ENCODE results near the gene ADGRG3. TPM values are rescaled to one million over a fixed set of nuclear protein-coding genes. Genes with fewer than 3 reads are reported as not detected.

ADGRG3 gene
- total RNA-seq, 3 donors from 2014 or later: 0.84 to 3.4 (median 1.8) TPM

GRCh38 chr16:57626420-57627170, 41.5 kb upstream of the ADGRG3 start:
- Histone ChIP-seq H3K4me3 (no peak overlapping the region), H3K9me3 (no peaks in the 10 kb centered on the region), H3K4me1 (ENCODE audit: low read depth) (peaks cover 17% of the 10 kb centered on the region), H3K36me3 (ENCODE audit: low read depth) (no peaks in the 10 kb centered on the region)
- TF ChIP-seq CTCF (IDR thresholded peaks at IDR 0.05): no peak
- intact Hi-C loops (cut with DNase I, micrococcal nuclease): no loop called here
- DNase-seq: peak in 1 of 3 donors; percentile 19
- no peak for ATAC-seq

DNA sequence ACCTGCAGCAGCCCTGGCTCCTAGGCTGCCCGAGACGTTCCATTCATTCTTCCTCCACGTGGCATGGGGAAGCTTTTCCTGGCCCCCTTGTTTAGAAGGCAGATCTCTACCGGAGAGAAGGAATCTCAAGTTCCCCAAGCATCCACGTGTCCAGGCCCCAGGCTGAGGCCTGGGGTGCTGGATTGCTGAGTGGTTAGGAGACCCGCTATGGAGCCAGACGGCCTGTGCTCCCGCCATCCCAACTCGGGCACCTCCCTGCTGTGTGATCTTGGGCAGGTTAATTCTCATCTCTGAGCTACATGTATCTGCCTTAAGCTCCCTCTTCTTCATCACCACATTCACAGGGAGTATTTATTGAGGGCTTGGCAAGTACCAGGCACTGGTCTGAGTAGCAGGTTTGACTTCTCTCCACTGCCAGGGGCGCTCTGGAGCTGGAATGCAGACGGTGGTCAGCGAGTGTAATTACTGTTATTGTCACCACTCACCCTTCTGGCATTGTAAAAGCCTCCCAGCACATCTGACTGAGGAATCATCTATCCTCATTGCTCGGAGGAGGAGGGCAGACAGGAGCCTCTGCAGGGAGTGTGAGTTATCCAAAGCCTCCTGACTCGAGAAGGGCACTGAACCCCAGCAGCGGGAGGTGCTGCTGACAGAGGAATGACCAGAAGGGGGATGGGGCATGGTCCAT, 40.8 kb upstream of the ADGRG3 start:
- Histone ChIP-seq H3K36me3 (ENCODE audit: low read depth) (no peaks in the 10 kb centered on the region), H3K9me3 (no peaks in the 10 kb centered on the region), H3K4me3 (no peak overlapping the region), H3K4me1 (ENCODE audit: low read depth) (peaks cover 11% of the 10 kb centered on the region)
- intact Hi-C loops (cut with DNase I, micrococcal nuclease): no loop called here
- no peak for ATAC-seq
- no peak for TF ChIP-seq CTCF (IDR thresholded peaks at IDR 0.05)
- DNase-seq: peak in 1 of 3 donors; percentile 10

- ATAC-seq (peak; percentile 60), DNase-seq (peak in 1 of 3 donors; percentile 67)
- TF ChIP-seq CTCF (IDR thresholded peaks at IDR 0.05): no peak
- H3K36me3 ChIP-seq (ENCODE audit: low read depth): no peaks in the 10 kb centered on the region
- H3K4me1 ChIP-seq (ENCODE audit: low read depth): peaks cover 3% of the 10 kb centered on the region
- no peaks in the 10 kb centered on the region for H3K9me3 ChIP-seq
- H3K4me3 ChIP-seq: no peak within 1 kb of the TSS
- intact Hi-C loops (cut with DNase I, micrococcal nuclease): no loop called here
Measured at GRCh38 chr16:57628008-57628781, 39.9 kb upstream of the ADGRG3 start, which contains the start of gene ADGRG1. TSS of gene ADGRG1 (plus strand) at chr16:57628630. CDS start at chr16:57650288, 21,658 bp downstream.

- H3K36me3 ChIP-seq (ENCODE audit: low read depth): no peaks in the 10 kb centered on the region
- no peak for TF ChIP-seq CTCF (IDR thresholded peaks at IDR 0.05)
- peaks cover under 1% of the 10 kb centered on the region for H3K4me1 ChIP-seq (ENCODE audit: low read depth)
- no peak overlapping the region for H3K4me3 ChIP-seq
- intact Hi-C loops (cut with DNase I, micrococcal nuclease): no loop called here
- ATAC-seq (no peak), DNase-seq (no peak)
- no peaks in the 10 kb centered on the region for H3K9me3 ChIP-seq
Measured at GRCh38 chr16:57628783-57629293, 39.3 kb upstream of the ADGRG3 start.
